ENCODE data around the gene USE1.

The USE1 gene

GRCh38 chr19:17213334-17213733 lies 1.8 kb upstream of the USE1 start:
- DNase-seq (ENCODE audit: low read depth), result no peak
- no peak overlapping the region for H3K4me3 ChIP-seq (ENCODE audit: control insufficient read depth, low read depth, low read length)
- no peak for TF ChIP-seq CTCF (conservative IDR thresholded peaks at IDR 0.05; ENCODE audit: control insufficient read depth, insufficient read depth, low read depth, low read length)

GRCh38 chr19:17214508-17215126 lies 540 bp upstream of the USE1 start:
- no peak for TF ChIP-seq CTCF (conservative IDR thresholded peaks at IDR 0.05; ENCODE audit: control insufficient read depth, insufficient read depth, low read depth, low read length)
- DNase-seq (ENCODE audit: low read depth), result no peak
- H3K4me3 ChIP-seq (ENCODE audit: control insufficient read depth, low read depth, low read length), result peak overlapping the region; percentile 73

- no peak for TF ChIP-seq CTCF (conservative IDR thresholded peaks at IDR 0.05; ENCODE audit: control insufficient read depth, insufficient read depth, low read depth, low read length)
- H3K4me3 ChIP-seq (ENCODE audit: control insufficient read depth, low read depth, low read length), result peak overlapping the region; percentile 73
- no peak for DNase-seq (ENCODE audit: low read depth)
Measured at GRCh38 chr19:17216058-17216670, 1.0 kb downstream of the USE1 start.

- no peak for DNase-seq (ENCODE audit: low read depth)
- H3K4me3 ChIP-seq (ENCODE audit: control insufficient read depth, low read depth, low read length), result no peak overlapping the region
- no peak for TF ChIP-seq CTCF (conservative IDR thresholded peaks at IDR 0.05; ENCODE audit: control insufficient read depth, insufficient read depth, low read depth, low read length)
Measured at GRCh38 chr19:17219286-17219685, 4.1 kb downstream of the USE1 start.

- peak; percentile 89 for DNase-seq (ENCODE audit: low read depth)
- H3K4me3 ChIP-seq (ENCODE audit: control insufficient read depth, low read depth, low read length), result no peak overlapping the region
- TF ChIP-seq CTCF (conservative IDR thresholded peaks at IDR 0.05; ENCODE audit: control insufficient read depth, insufficient read depth, low read depth, low read length), result no peak
Measured at GRCh38 chr19:17220207-17220758, 5.1 kb downstream of the USE1 start.

GRCh38 chr19:17225053-17225452 lies 9.9 kb downstream of the USE1 start:
- no peak for TF ChIP-seq CTCF (conservative IDR thresholded peaks at IDR 0.05; ENCODE audit: control insufficient read depth, insufficient read depth, low read depth, low read length)
- no peak overlapping the region for H3K4me3 ChIP-seq (ENCODE audit: control insufficient read depth, low read depth, low read length)
- DNase-seq (ENCODE audit: low read depth), result no peak
